ENCODE measurements around the gene PDCL2. TPM values are rescaled to one million over a fixed set of nuclear protein-coding genes. Genes with fewer than 3 reads are reported as not detected.

The PDCL2 gene
- total RNA-seq (not detected), polyA plus RNA-seq (not detected)
- long read RNA-seq, donor 1, result 0 reads
- long read RNA-seq, donor 2, result 0 reads
- long read RNA-seq, donor 3, result 0 reads

GRCh38 chr4:55592014-55592413 is at the start of gene PDCL2:
PDCL2 (minus strand) TSS chr4:55592245; CDS start chr4:55592109, 136 bp downstream.
- WGBS, 3 donors, result 93 to 96% (median 96%) methylated on average over 24 of the region's 24 CpGs
- TF ChIP-seq EP300 (IDR thresholded peaks at IDR 0.05) (no peak), POLR2A (IDR thresholded peaks at IDR 0.05) (no peak), CTCF (IDR thresholded peaks at IDR 0.05) (no peak)
- H3K9me3 ChIP-seq, result no peaks in the 10 kb centered on the region
- intact Hi-C loops (cut with DNase I), result no loop called here
- H3K27ac ChIP-seq, result no peak within 1 kb of the TSS
- H3K36me3 ChIP-seq, result no peaks in the 10 kb centered on the region
- no peaks in the 10 kb centered on the region for H3K4me1 ChIP-seq (ENCODE audit: insufficient read depth)
- DNase-seq, result peak in 2 of 5 donors; percentile 10 to 17
- H3K4me3 ChIP-seq, result no peak within 1 kb of the TSS
- no peaks in the 10 kb centered on the region for H3K27me3 ChIP-seq

GRCh38 chr4:55637272-55637820 is 45.3 kb upstream of the PDCL2 start:
- WGBS, 3 donors, result 36 to 46% (median 39%) methylated on average over 12 of the region's 12 CpGs
- intact Hi-C loops (cut with DNase I), result no loop called here
- H3K9me3 ChIP-seq, result no peaks in the 10 kb centered on the region

GRCh38 chr4:55636656-55636999 is 44.6 kb upstream of the PDCL2 start:
- Histone ChIP-seq H3K27ac (no peak overlapping the region), H3K4me3 (no peak overlapping the region), H3K36me3 (no peaks in the 10 kb centered on the region), H3K9me3 (no peaks in the 10 kb centered on the region), H3K27me3 (no peaks in the 10 kb centered on the region), H3K4me1 (ENCODE audit: insufficient read depth) (peaks cover 6% of the 10 kb centered on the region)
- intact Hi-C loops (cut with DNase I), result no loop called here
- DNase-seq, result no peak
- WGBS, 3 donors, result 32 to 52% (median 36%) methylated on average over 7 of the region's 7 CpGs
- TF ChIP-seq CTCF (IDR thresholded peaks at IDR 0.05) (no peak), EP300 (IDR thresholded peaks at IDR 0.05) (no peak), POLR2A (IDR thresholded peaks at IDR 0.05) (no peak)

More at GRCh38 chr4:55637272-55637820, 45.3 kb upstream of the PDCL2 start:
- no peaks in the 10 kb centered on the region for H3K27me3 ChIP-seq
- no peak overlapping the region for H3K27ac ChIP-seq
- TF ChIP-seq CTCF (IDR thresholded peaks at IDR 0.05) (no peak), POLR2A (IDR thresholded peaks at IDR 0.05) (no peak), EP300 (IDR thresholded peaks at IDR 0.05) (no peak)
- no peak for DNase-seq
- H3K4me1 ChIP-seq (ENCODE audit: insufficient read depth), result peaks cover 6% of the 10 kb centered on the region
- H3K4me3 ChIP-seq, result no peak overlapping the region
- no peaks in the 10 kb centered on the region for H3K36me3 ChIP-seq

GRCh38 chr4:55635741-55636655 is 44.0 kb upstream of the PDCL2 start, which contains the start of gene NMU:
NMU (minus strand) TSS chr4:55636298; CDS start chr4:55636192, 106 bp downstream.
- TF ChIP-seq POLR2A (IDR thresholded peaks at IDR 0.05) (no peak), EP300 (IDR thresholded peaks at IDR 0.05) (no peak), CTCF (IDR thresholded peaks at IDR 0.05) (no peak)
- no peak within 1 kb of the TSS for H3K27ac ChIP-seq
- intact Hi-C loops (cut with DNase I), result no loop called here
- H3K36me3 ChIP-seq, result no peaks in the 10 kb centered on the region
- H3K4me3 ChIP-seq, result peak within 1 kb of the TSS; percentile 9
- no peaks in the 10 kb centered on the region for H3K27me3 ChIP-seq
- peak in 2 of 5 donors; percentile 15 to 31 for DNase-seq
- 1 to 2% (median 1%) methylated on average over 48 to 80 of the region's 80 CpGs for WGBS, 3 donors
- H3K4me1 ChIP-seq (ENCODE audit: insufficient read depth), result peaks cover 6% of the 10 kb centered on the region
- no peaks in the 10 kb centered on the region for H3K9me3 ChIP-seq
